OCI-LY7 (cell line): Measurements from ENCODE around the gene ABCG5. TPM values are rescaled to one million over a fixed set of nuclear protein-coding genes. Genes with fewer than 3 reads are reported as not detected.

Experiments used
- BruUV-seq: library from RNA; stranded (reverse); fragments of 400-500 nt; replicated peaks from 2 replicates; lab custom pipeline; 2021; lab: Mats Ljungman, UMichigan
- CTCF ChIA-PET: fragments of 300-600 bp; sonication (Branson Sonifier 250); formaldehyde crosslinking; loops from one replicate; lab custom pipeline; 2022; ENCODE audit warnings: antibody characterized with exemption; ENCODE audit not compliant: unreplicated experiment; lab: Charles Lee
- POLR2A ChIA-PET: fragments of 300-600 bp; sonication (Branson Sonifier 250); formaldehyde crosslinking; loops from one replicate; lab custom pipeline; 2022; ENCODE audit warnings: antibody characterized with exemption; lab: Charles Lee
- DNase-seq: peaks from one replicate; pipeline ENCODE4 v3.0.0-alpha.2; 2015; ENCODE audit warnings: low spot score
- H2AFZ ChIP-seq: fragments of 200-600 bp; sonication (generic), shearing (Covaris generic); 2 replicates; pipeline ENCODE4 v1.6.1; 2014; ENCODE audit warnings: mild to moderate bottlenecking, antibody characterized with exemption, low read length, moderate library complexity
- H3K27ac ChIP-seq: fragments of 200-600 bp; sonication (generic); 2 replicates; pipeline ENCODE4 v1.5.1; 2014; ENCODE audit warnings: mixed run types, low read depth, mild to moderate bottlenecking, moderate library complexity, low read length, inconsistent platforms; ENCODE audit not compliant: poor library complexity, severe bottlenecking
- H3K36me3 ChIP-seq: fragments of 200-600 bp; sonication (generic); 2 replicates; pipeline ENCODE4 v1.6.1; 2014; ENCODE audit warnings: mild to moderate bottlenecking, antibody characterized with exemption, low read length, moderate library complexity, mixed read lengths; ENCODE audit not compliant: insufficient read depth
- H3K4me1 ChIP-seq: fragments of 200-600 bp; sonication (generic); 2 replicates; pipeline ENCODE4 v1.5.1; 2014; ENCODE audit warnings: mild to moderate bottlenecking, low read length; ENCODE audit not compliant: insufficient read depth, poor library complexity, severe bottlenecking
- H3K4me2 ChIP-seq: fragments of 200-600 bp; sonication (generic); 2 replicates; pipeline ENCODE4 v1.6.1; 2014; ENCODE audit warnings: mild to moderate bottlenecking, low read length
- H3K4me3 ChIP-seq: fragments of 200-600 bp; sonication (generic); 2 replicates; pipeline ENCODE4 v1.5.1; 2014; ENCODE audit warnings: mild to moderate bottlenecking, low read depth, low read length; ENCODE audit not compliant: poor library complexity, severe bottlenecking
- H3K79me2 ChIP-seq: fragments of 200-600 bp; sonication (generic); 2 replicates; pipeline ENCODE4 v1.6.1; 2016; ENCODE audit warnings: low read depth, mild to moderate bottlenecking, low read length, moderate library complexity, mixed read lengths; ENCODE audit not compliant: insufficient read depth
- H3K9me2 ChIP-seq: fragments of 200-600 bp; sonication (generic); 2 replicates; pipeline ENCODE4 v1.6.1; 2016; ENCODE audit warnings: mild to moderate bottlenecking, low read length, mixed read lengths; ENCODE audit not compliant: insufficient read depth
- H3K9me3 ChIP-seq: fragments of 200-600 bp; sonication (generic); 2 replicates; pipeline ENCODE4 v1.6.1; 2014; ENCODE audit warnings: mild to moderate bottlenecking, mixed run types, low read length, mixed read lengths
- H4K20me1 ChIP-seq: fragments of 200-600 bp; sonication (generic); 2 replicates; pipeline ENCODE4 v1.6.1; 2014; ENCODE audit warnings: mild to moderate bottlenecking, antibody characterized with exemption, low read length, moderate library complexity, mixed read lengths; ENCODE audit not compliant: insufficient read depth
- CTCF ChIP-seq: fragments of 200-600 bp; sonication (generic); conservative IDR thresholded peaks from 2 replicates; pipeline ENCODE4 v1.5.1; 2014; ENCODE audit warnings: mild to moderate bottlenecking, antibody characterized with exemption, low read length, moderate library complexity, mixed read lengths
- EZH2phosphoT487 ChIP-seq: fragments of 200-600 bp; sonication (generic); IDR thresholded peaks from 2 replicates; pipeline ENCODE4 v1.6.1; 2018; ENCODE audit warnings: low read depth, borderline replicate concordance, mild to moderate bottlenecking, mixed run types, antibody characterized with exemption, low read length, moderate library complexity, mixed read lengths
- intact Hi-C: fragments of 100-400 bp; cut with micrococcal nuclease; formaldehyde crosslinking; loops from one replicate; pipeline ENCODE4 v1.10.0; 2022; ENCODE audit not compliant: unreplicated experiment
- total RNA-seq, 2 experiments: library from RNA; depleted of rRNA in 1 of 2; stranded (reverse); fragments of >200 nt in 1 of 2; shearing (Covaris generic) in 1 of 2; gene quantifications; 2 replicates each; pipeline ENCODE4 v1.2.3, GENCODE V29; 2014 to 2022

ABCG5 gene
- total RNA-seq, 2 experiments from 2014 or later = not detected

DNA sequence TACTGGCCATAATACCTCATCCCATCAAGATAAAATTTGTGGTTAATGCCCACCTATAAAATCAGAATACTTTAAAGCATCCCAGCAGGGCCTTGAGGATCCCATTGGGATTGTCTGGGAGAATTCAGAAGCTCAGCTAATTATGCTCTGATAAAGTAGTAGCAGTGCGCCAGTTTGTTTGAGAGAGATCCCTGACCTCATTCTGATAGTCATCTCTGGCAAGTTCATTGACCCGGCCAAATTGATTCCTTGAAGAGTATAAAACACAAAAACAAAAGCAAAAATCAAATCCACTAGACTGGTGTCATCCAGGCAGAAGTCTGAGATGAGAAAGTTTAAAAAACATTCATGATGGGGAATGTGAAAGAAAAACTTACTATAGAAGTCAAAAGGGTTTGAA, 14.1 kb downstream of the ABCG5 start:
- Histone ChIP-seq H3K36me3 (no peaks in the 10 kb centered on the region), H3K9me2 (no peaks in the 10 kb centered on the region), H3K27ac (no peak overlapping the region), H2AFZ (no peak overlapping the region), H3K9me3 (no peaks in the 10 kb centered on the region), H4K20me1 (no peaks in the 10 kb centered on the region), H3K79me2 (no peaks in the 10 kb centered on the region), H3K4me3 (no peak overlapping the region), H3K4me2 (no peak overlapping the region), H3K4me1 (no peaks in the 10 kb centered on the region)
- ChIA-PET POLR2A (no interaction called here), CTCF (no interaction called here)
- intact Hi-C loops = no loop called here
- BruUV-seq = no TSS peak
- no peak for DNase-seq
- TF ChIP-seq CTCF (no peak), EZH2phosphoT487 (no peak)

- CTCF ChIA-PET = no interaction called here
- POLR2A ChIA-PET = no interaction called here
- no TSS peak for BruUV-seq
These were observed 14.9 kb downstream of the ABCG5 start for GRCh38 chr2:43823751-43824150.

GRCh38 chr2:43822839-43823238, 15.8 kb downstream of the ABCG5 start:
- ChIA-PET CTCF (no interaction called here), POLR2A (interaction anchor here (0.6 kb wide), 1 partner anchor 22 kb away, joined by 3 read pairs; no protein-coding TSS in a partner anchor)
- H3K27ac ChIP-seq = no peak overlapping the region
- intact Hi-C loops = no loop called here
- DNase-seq = no peak
- H4K20me1 ChIP-seq = no peaks in the 10 kb centered on the region
- BruUV-seq = no TSS peak
- no peaks in the 10 kb centered on the region for H3K79me2 ChIP-seq
- no peaks in the 10 kb centered on the region for H3K9me3 ChIP-seq
- no peaks in the 10 kb centered on the region for H3K36me3 ChIP-seq
- H3K4me1 ChIP-seq = no peaks in the 10 kb centered on the region
- no peak overlapping the region for H3K4me3 ChIP-seq
- TF ChIP-seq CTCF = no peak
- TF ChIP-seq EZH2phosphoT487 = no peak
- no peak overlapping the region for H2AFZ ChIP-seq
- H3K4me2 ChIP-seq = no peak overlapping the region
- H3K9me2 ChIP-seq = no peaks in the 10 kb centered on the region

More at GRCh38 chr2:43823751-43824150, 14.9 kb downstream of the ABCG5 start:
- Histone ChIP-seq H3K9me2 (no peaks in the 10 kb centered on the region), H3K79me2 (no peaks in the 10 kb centered on the region), H3K4me3 (no peak overlapping the region), H3K4me2 (no peak overlapping the region), H3K36me3 (no peaks in the 10 kb centered on the region), H3K27ac (no peak overlapping the region), H2AFZ (no peak overlapping the region), H3K4me1 (no peaks in the 10 kb centered on the region), H4K20me1 (no peaks in the 10 kb centered on the region), H3K9me3 (no peaks in the 10 kb centered on the region)
- no peak for DNase-seq
- intact Hi-C loops = no loop called here
- no peak for TF ChIP-seq EZH2phosphoT487
- TF ChIP-seq CTCF = no peak
